HG03103 (cell line): Measurements from ENCODE around the gene TMEM271.

Experiments
- ATAC-seq: cut with Tn5 transposase; IDR thresholded peaks from one replicate; pipeline ENCODE4 v1.9.1; 2021; ENCODE audit warnings: low read depth; ENCODE audit not compliant: unreplicated experiment

The TMEM271 gene

GRCh38 chr4:576245-576821, at the start of gene TMEM271:
TMEM271 (minus strand) TSS chr4:576295; CDS start chr4:576062, 233 bp downstream.
- no peak for ATAC-seq

DNA sequence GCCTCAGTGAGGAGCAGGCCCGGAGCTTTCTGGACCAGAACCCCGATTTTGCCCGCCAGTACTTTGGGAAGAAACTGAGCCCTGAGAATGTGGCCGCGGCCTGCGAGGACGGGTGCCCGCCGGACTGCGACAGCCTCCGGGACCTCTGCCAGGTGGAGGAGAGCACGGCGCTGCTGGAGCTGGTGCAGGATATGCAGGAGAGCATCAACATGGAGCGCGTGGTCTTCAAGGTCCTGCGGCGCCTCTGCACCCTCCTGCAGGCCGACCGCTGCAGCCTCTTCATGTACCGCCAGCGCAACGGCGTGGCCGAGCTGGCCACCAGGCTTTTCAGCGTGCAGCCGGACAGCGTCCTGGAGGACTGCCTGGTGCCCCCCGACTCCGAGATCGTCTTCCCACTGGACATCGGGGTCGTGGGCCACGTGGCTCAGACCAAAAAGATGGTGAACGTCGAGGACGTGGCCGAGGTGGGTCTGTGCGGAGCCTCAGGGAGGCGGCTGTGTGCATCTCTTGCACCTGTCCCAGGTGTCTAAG, 49.6 kb upstream of the TMEM271 start:
- ATAC-seq = no peak

GRCh38 chr4:624705-625590, 48.9 kb upstream of the TMEM271 start, which contains the start of gene PDE6B:
PDE6B (plus strand) TSS chr4:625573; CDS start chr4:625627, 54 bp downstream.
- no peak for ATAC-seq

DNA sequence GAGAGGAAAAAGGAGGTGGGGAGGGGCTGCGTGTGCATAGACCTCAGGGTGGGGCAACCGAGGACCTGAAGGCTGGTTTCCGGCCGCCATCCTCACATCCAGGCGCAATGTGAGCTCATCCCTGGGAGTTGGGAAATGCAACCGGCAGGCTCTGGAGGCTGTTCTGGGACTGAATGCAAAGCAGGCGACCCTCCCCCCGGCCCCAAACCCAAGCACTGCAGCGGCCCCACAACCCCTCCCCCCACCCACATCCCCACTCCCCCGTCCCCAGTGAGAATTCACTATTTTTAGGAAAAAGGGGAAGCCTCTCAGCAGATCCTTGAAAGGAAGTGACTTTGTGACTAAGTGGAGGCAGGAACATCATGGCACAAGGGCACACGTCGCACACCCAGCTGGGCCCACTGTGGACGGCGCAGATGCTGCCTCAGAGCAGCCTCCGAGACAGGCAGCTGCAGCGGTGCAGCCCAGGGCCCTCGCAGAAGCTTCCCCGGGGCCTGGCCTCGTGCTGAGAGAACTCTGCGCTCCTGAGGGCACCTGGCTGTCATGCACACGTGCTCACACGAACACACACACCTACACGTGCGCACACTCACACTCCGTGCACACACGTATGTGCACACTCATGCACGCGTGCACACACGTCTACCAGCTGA, 47.9 kb upstream of the TMEM271 start:
- ATAC-seq = no peak

- ATAC-seq = no peak
Measured at GRCh38 chr4:622996-623913, 47.2 kb upstream of the TMEM271 start.

GRCh38 chr4:622071-622995, 46.2 kb upstream of the TMEM271 start:
- ATAC-seq = no peak

DNA sequence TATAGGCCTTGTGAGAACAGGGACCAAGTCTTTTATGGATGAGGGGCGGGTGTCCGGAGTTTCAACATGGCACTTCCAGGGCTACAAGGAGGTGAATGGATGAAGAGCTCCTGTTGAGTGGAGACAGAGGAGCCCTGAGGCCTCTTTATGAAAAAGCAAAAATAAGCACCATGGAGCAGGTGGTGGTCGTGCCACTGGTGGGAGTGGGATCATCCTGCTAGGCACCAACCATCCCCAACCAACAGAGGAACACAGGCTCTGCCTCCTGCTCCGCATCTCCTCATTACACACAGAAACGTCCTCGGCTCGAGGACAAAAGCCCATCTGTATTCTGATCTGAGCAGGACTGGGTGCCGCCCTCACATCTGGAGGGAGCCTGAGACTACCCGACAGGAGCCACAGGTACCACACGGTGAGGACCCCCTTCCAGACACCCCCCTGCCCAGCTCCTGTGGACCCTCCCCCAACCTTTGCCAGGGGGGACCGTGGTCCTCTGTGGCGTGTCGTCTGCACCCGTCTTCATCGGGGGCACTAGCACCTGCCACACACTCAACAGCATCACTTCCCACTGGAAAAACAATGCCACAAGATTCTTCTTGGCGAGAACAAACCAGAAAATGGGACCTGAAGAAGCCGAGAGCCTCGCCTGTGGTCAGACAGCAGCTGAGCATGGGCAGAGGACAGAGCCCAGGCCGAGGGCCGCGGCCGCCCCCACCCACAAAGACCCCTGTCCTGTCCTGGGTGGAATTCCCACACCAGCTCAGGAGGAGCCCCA, 45.4 kb upstream of the TMEM271 start:
- no peak for ATAC-seq

DNA sequence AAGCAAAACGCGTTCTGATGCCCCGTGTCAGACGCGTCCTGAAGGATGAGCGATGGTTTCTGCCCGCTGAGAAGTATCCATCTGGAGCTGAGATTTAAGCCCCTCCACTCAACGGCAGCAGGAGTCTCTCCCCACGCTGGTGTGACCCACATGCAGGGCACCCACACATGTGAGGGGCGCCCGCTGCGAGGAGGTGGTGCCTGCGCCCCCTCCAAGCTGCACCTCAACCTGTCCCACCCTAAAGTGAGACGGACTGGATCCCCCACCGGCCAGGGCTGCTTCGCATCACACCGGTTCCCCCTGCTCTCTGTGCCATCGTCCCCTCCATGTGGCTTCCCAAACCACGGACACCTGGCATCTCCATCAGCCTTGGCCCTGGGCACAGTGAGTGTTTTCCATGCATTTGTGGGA, 44.8 kb upstream of the TMEM271 start:
- no peak for ATAC-seq

- ATAC-seq = no peak
Measured at GRCh38 chr4:620201-620600, 44.1 kb upstream of the TMEM271 start.

DNA sequence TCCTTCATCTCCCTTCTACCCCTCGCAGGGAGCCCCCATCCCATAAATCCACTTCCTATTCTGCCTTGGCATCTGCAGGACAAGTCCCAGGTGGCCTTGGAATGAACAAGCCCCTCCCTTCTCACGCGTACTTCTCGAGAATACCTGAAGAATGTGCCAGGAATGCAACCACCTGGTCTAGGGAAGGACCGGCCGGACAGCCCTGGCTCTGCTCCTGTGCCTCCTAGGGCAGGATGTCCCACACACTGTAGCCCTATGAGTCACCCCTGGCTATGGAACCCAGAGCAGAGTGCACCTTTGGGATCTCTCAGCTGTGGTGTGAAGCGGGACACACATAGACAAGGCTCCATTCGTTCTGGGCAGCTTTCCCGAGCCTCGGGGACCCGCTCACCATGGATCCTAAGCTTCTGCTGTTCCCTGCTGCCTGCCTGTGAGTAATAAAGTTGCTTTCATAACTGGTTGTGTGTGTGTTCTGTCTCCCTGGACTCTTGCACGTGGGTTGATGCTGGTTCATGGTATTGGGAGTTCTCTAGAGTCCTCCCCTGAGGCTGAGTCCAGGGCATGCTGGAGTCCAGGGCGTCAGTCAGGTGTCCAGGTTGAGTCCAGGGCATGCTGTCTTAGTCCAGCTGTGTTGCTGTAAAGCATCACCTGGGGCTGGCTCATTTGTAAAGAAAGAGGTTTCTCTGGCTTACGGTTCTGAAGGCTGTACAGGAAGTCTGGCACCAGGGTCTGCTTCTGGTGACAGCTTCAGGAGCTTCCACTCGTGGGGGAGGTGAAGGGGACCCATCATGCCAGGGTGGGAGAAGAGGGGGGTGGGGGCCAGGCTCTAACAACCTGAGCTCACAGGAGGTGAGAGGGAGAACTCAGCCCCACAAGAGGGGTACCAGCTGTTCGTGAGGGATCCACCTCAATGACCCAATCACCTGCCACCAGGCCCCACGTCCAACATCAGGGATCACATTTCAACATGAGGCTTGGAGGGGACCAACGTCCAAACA, 41.8 kb upstream of the TMEM271 start:
- ATAC-seq = no peak

DNA sequence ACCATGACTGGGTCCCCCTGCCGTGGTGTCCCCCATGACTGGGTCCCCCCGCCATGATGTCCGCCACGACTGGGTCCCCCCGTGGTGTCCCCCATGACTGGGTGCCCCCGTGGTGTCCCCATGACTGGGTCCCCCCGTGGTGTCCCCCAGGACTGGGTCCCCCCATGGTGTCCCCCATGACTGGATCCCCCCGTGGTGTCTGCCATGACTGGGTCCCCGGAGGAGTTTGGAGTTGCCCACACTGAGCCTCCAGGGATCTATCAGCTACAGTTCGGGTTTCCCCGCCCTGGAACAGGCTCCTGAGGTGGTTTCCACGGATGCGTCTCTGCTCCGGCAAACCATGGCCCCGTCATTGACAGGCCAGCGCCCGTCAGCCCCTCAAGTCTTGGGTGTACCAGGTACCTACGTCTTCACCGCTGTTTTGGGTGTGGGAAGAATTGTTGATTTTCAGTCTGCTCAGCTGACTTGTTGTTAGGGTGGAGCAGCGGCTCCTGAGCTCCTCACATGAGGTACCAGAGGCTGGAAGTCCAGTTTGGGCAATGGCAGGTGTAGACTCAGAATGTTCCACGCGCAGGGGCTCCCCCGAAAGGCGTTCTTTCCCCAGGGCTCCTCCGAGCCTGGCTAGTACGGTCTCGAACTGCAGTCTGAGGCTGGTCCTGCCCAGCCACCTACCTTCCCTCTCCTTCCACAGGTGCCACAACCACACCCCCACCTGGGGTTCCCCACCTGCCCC, 41.0 kb upstream of the TMEM271 start:
- ATAC-seq = no peak

GRCh38 chr4:616091-616490, 40.0 kb upstream of the TMEM271 start:
- no peak for ATAC-seq

- no peak for ATAC-seq
Measured at GRCh38 chr4:613126-613525, 37.0 kb upstream of the TMEM271 start.

DNA sequence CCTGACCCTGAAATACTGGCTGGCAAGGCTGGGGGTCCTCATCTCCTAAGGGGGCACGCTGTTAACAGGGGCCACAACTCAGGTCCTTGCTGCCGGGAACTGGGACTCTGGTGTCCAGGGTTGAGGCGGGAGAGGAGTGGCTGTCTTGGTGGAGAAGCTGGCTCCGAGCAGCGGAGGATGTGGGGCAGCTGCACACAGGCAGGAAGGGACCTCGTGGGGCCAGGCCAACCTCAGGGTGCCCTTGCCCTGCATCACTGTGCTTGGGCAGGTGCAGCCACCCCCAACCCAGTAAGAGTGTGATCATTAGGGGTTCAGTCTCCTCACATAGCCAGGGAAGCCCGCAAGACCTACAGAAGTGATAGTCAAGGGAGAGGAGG, 36.6 kb upstream of the TMEM271 start:
- no peak for ATAC-seq

- ATAC-seq = no peak
Measured at GRCh38 chr4:612052-612748, 36.1 kb upstream of the TMEM271 start.
